Renal cortex interstitium (tissue), 11 donors: ENCODE results near the gene RAP1GDS1. TPM values are rescaled to one million over a fixed set of nuclear protein-coding genes. Genes with fewer than 3 reads are reported as not detected.
A peak's percentile ranks its signal among the peaks of the same experiment; 100 is the strongest.
"Not testable (repeated sequence)": the region's sequence is repeated elsewhere in the genome, so short reads cannot be mapped to it uniquely, and the experiment has no call there.

Source experiments
- DNase-seq, 11 donors: peaks; one replicate each; pipeline ENCODE4 v3.0.0-alpha.2; 2013; ENCODE audit warnings: low read depth in 9 of 11, low spot score in 4 of 11; ENCODE audit errors: extremely low read depth in 1 of 11
- polyA plus RNA-seq, 3 donors: library from polyadenylated mRNA; unstranded; fragments of 120-200 nt; gene quantifications; one replicate each; pipeline ENCODE4 v1.2.1, GENCODE V29; 2013; ENCODE audit not compliant: insufficient read length in 3 of 3

Gene RAP1GDS1
- polyA plus RNA-seq, 3 donors: 30.9 to 33.1 (median 32.8) TPM

- no peak for DNase-seq
Observed at GRCh38 chr4:98466868-98467599, 205.8 kb downstream of the RAP1GDS1 start.

GRCh38 chr4:98467627-98468072, 206.5 kb downstream of the RAP1GDS1 start:
- peak; percentile 71 to 88 (median 80) for DNase-seq

DNA sequence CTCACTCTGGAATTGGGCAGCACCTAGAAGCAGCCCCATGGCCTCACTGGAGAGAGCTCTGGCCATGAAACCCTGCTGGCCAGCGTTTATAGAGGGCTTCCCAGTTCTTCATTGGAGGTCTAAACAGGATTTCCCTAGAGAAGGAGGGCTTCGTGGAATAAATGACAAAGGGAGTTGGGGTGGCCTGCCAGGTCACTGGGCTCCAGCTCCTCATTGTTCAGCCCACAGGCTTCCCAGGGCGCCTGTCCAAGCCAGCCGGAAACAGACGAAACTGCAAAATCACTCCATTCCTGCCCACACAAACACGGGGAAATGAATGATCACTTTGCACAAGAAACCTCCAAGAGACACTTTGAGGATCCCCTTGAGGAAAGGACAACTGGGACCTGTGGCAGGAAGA, 207.5 kb downstream of the RAP1GDS1 start:
- no peak for DNase-seq

DNA sequence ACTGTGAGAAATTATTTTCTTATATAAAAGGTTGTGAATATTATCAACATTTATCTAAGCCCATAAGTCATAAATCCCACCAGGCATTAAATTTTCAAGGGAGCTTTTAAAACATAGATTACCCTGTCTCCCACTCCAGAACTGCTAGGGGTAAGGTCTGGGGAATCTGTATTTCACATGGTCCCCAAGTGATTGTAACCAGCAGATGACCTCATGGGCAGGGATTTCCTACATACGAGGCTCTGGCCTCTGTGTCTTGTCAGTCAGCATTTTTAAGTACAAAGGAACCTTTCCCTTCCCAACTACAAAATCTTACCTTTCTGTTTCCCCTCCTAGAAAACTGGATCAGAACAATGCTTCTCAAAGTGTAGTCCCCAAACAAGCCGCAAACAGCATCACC, 208.6 kb downstream of the RAP1GDS1 start:
- DNase-seq: no peak

DNA sequence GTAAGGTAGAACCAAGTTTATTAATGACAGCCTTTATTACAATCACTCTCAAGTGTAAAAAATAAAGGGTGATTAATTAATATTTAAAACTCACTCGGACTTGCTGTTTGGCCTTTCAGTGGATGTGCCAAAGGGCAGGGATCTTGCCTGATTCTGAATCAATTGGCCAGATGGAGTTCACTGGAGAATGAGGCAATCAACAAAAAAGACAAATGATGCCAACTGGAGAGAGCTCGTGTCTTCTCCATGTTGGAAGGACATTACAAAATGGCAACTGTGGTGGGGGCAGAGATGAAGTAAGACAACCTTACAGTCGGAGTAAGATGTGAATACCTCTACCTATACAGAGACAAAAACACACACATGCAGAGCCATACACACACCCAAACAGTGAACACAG, 209.2 kb downstream of the RAP1GDS1 start:
- no peak for DNase-seq

DNA sequence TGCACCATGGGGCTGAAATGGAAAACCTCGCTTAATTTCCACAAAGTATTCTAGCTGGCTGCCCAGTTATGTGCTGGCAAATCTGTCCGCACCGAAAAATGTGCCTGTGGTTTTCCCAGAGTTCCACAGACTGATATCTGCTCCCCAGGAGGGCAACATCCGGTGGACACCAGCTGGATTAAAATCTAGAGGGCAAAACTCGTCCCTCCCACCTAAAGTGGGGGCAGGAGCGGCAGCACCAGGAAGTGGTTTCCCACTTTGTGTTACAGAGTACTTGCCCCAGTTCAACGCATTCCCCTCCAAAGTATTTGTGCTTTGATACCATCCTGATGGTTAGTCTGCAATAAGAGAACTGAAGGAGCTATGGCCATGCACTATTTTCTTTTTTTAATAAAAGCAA, 209.6 kb downstream of the RAP1GDS1 start:
- DNase-seq: no peak

GRCh38 chr4:98473046-98473445, 211.9 kb downstream of the RAP1GDS1 start:
- no peak for DNase-seq

DNA sequence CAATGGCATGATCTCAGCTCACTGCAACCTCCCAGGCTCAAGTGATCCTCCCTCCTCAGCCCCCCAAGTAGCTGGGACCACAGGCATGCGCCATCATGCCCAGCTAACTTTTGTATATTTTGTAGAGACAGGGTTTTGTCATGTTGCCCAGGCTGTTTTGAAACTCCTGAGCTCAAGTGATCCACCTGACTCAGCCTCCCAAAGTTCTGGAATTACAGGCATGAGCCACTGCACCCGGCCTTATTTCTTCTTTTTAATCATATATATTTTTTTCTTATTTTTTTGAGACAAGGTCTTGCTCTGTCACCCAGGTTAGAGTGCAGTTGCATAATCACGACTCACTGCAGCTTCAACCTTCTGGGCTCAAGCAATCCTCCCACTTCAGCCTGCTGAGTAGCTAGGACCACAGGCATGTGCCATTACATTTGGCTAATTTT, 213.2 kb downstream of the RAP1GDS1 start:
- no peak for DNase-seq

DNA sequence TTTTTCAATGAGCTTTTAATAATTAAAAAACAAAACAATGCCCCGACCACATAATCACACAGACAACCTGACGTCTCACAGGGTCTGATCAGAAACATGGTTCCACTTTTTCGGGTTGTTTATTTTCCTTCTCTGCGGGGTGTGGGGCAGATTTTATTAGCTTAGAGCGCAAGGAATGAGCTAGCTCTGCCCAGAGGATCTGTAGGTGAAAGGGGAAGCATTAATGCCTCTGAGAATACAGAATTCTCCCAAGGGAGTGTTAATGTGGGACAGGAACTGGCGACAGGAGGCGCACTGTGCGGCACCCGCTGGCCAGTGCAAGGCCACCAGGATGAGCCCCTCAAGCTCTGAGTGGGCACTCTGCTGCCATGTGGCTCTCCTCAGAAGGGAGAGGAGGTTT, 215.7 kb downstream of the RAP1GDS1 start:
- DNase-seq: no peak

DNA sequence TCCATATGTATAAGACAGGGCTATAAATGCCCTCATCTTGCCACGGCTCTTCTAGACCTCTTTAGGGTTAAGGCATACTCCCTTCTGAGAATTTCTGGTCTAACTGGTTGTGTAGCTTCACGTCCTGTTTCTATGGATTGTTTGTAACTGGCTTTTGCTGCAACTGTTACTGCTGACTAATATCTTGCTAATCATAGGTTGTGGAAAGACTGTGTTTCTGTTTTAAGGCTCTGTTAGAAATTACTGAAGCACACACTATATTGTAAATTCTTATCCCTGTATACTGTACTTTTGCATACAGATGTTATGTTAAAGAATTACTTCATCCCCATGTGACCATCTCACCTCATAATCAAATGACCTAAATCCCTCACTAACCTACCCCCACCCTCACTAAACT, 218.4 kb downstream of the RAP1GDS1 start:
- DNase-seq: not testable (repeated sequence)

DNA sequence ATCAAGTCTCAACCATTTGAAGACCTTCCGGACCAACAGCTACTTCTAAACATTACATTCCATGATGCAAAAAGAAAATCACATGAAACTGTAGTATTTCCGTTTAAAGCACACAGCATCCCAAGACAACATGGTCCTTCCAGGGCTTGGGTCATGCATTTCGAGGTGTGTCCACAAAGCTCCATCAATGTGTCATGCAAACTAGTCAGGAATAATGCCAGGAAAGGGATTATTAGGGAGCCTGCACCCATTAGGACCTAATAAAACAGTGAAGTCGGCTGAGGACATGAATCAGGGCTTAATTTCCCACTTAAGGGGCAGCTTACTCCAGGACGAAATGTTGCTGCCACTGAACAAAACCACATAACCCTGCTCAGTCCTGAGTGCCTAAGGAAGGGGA, 219.4 kb downstream of the RAP1GDS1 start:
- no peak for DNase-seq

GRCh38 chr4:98481167-98481566, 220.0 kb downstream of the RAP1GDS1 start:
- DNase-seq: peak in 1 of 11 donors; percentile 26

GRCh38 chr4:98482503-98482846, 221.3 kb downstream of the RAP1GDS1 start:
- no peak for DNase-seq

DNA sequence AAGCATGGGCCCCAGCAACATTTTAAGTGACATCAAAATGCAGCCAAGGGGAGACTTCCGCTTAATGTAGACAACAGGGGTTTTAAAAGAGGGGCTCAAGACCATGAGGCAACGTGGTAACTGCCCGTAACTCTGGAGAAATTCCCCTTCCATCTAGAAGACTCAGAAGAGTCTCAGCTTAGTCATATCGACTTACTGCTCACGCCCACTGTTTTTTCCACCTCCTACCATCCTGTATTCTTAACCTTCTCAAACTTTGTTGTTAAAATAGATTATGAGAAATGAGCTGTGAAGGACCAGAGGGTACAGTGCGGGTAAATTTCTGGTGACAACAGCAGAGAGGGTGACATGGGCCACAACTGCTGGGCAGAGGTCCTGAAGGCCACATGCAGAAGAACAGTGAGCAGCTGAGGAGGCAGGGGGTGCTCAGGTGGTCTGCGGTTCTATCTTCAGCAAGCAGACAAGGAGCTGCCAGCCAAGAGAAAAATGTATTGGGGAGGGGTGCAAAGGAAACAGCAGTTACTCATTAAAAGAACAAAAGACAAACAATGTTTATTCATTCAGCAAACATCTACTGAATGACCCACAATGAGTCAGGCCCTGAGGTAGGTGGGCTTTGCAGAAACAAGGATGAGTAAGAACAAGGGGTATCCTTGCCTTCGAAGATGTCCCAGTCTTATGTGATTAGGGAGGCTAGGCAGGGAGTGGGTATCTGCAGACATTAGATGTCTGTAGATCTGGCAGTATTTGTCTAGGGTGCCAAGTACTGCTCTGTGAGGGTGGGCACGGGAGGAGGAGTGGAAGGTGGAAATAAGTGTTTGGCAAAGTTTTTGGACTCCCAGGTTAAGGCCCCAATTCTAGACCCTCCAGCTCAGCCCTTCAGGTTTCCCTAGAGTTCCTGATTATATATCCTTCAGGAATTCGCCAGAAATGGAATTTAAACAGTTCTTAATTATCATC, 221.9 kb downstream of the RAP1GDS1 start:
- no peak for DNase-seq

GRCh38 chr4:98484031-98484430, 222.8 kb downstream of the RAP1GDS1 start:
- no peak for DNase-seq

DNA sequence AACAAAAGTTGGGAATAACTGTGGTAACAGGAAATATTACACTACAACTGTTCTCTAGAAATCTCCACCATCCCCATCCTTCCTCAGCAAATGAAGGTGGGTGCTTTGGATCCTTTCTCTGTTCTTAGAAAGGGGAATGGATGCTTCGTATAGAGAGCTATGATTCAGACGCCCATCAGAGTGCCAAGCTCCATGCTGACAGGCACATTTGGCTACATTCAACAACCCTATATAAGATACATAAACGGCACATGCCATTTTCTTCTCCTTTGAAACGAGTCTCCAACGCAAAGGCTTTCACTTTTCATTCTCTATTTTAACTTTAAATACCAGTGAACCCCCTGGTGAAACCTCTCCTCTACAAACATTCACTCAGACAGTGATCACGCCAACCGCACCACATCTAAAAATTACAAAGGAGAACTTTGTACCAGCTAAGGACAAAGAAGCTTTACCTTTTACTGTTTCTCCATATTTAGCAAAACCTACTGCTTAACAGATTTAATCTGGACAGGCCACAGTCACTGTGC, 224.7 kb downstream of the RAP1GDS1 start:
- DNase-seq: no peak

DNA sequence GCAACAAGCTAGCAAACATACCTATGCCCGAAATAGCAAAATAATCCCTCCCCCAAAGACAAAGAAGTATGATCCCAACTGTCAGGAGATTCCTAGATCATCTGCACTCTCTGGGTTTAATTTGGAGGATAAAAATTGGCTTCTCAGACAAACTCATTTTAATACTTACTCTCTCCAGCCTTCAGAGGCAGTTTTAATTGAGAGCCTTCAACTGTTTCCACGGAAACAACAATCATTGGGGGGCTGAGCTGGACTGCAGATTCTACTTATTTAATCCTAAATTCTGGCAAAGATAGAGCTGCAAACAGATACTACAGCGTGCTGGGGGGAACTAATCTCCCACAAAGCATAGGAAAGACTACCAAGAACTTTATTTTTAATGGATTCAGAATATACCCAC, 229.1 kb downstream of the RAP1GDS1 start:
- no peak for DNase-seq

GRCh38 chr4:98491899-98492559, 230.8 kb downstream of the RAP1GDS1 start:
- DNase-seq: no peak

DNA sequence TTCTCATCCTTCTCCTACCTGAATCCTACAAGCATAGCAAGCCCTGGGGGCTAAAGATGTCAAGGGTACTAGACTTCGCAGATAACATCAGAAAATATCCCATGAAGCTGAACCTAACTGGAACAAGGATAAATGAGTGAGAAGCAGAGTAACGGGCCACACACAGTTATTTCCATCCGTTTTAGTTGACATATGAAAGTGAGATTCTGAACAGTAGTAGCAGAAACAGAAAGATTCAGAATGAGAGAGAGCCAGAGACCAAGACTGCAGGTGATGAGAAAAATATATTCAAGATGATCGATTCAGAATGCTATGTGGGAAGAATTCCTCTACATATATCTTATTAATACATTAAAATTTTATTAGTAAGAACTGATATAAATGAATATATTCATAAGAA, 232.1 kb downstream of the RAP1GDS1 start:
- no peak for DNase-seq
